ENCODE data around the gene CIDEA.

DNA sequence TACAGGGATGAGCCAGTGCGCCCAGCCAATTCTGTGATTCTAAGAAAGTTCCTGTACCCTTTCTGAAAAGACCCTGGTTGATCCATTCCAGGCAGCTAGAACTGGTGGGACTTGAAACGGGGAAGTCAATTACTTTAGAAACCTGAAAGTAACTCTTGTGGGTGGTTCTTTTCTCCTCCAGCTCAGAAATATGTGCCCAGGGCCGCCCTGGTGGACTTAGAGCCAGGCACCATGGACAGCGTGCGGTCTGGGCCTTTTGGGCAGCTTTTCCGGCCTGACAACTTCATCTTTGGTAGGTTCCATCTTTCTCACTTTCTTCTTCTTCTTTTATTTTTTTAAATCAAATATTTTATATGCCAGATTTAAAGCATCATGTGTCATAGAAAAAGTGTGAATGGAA is 56.6 kb downstream of the CIDEA start:
- TF ChIP-seq POLR2A (IDR thresholded peaks at IDR 0.05) = no peak
- TF ChIP-seq, protein P1, sequence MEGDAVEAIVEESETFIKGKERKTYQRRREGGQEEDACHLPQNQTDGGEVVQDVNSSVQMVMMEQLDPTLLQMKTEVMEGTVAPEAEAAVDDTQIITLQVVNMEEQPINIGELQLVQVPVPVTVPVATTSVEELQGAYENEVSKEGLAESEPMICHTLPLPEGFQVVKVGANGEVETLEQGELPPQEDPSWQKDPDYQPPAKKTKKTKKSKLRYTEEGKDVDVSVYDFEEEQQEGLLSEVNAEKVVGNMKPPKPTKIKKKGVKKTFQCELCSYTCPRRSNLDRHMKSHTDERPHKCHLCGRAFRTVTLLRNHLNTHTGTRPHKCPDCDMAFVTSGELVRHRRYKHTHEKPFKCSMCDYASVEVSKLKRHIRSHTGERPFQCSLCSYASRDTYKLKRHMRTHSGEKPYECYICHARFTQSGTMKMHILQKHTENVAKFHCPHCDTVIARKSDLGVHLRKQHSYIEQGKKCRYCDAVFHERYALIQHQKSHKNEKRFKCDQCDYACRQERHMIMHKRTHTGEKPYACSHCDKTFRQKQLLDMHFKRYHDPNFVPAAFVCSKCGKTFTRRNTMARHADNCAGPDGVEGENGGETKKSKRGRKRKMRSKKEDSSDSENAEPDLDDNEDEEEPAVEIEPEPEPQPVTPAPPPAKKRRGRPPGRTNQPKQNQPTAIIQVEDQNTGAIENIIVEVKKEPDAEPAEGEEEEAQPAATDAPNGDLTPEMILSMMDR (IDR thresholded peaks at IDR 0.05) = no peak

Measured in Peyer's patch (tissue), 4 donors.